Measurements from ENCODE around the gene REXO4. TPM values are rescaled to one million over a fixed set of nuclear protein-coding genes. Genes with fewer than 3 reads are reported as not detected.

The REXO4 gene, protein sequence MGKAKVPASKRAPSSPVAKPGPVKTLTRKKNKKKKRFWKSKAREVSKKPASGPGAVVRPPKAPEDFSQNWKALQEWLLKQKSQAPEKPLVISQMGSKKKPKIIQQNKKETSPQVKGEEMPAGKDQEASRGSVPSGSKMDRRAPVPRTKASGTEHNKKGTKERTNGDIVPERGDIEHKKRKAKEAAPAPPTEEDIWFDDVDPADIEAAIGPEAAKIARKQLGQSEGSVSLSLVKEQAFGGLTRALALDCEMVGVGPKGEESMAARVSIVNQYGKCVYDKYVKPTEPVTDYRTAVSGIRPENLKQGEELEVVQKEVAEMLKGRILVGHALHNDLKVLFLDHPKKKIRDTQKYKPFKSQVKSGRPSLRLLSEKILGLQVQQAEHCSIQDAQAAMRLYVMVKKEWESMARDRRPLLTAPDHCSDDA
- 29.0 TPM for polyA plus RNA-seq (2013, experiment 1 of 2)
- polyA plus RNA-seq (2013, experiment 2 of 2): 28.1 TPM

DNA sequence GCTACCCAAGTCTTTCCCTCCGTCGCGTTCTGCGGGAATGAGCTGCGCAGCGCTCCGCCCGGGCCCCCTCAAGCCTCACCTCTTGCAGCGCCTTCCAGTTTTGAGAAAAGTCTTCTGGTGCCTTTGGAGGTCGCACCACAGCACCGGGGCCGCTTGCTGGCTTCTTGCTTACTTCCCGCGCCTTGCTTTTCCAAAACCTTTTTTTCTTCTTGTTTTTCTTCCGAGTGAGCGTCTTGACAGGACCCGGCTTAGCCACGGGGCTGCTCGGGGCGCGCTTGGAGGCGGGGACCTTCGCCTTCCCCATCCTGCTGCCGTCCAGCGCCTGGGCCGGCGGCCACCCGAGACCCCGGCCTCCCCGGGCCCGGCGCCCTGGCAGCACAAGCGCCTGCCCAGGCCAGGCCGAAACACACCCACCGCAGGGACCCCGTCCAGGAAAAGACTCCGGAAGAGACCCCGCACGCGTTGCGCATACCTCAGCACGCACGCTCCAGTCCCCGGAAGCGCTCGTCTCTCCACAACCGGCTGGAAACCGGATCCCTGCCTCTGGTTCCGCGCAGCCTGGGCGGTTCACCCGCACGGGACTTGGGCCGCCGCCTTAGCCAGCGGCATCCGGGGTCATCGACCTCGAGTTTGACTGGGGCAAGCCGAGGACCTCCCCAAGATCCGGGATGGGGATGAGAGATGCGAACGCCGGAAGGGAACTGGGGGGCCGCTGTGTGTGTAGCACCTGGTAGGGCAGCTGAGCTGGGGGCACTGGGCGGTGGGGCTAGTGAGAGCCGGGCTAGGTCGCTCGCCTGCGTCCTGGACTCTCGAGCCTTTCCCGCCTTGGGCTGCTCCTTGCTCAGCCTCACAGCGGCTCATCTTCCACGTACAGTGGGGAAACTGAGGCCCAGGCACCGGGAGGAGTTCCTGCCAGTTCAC is at the start of gene REXO4:
Gene REXO4, minus strand, starts transcription at position 470 of the 921 bp plus-strand sequence. Its CDS starts 166 bp downstream, at position 304.
- Histone ChIP-seq H3K9me3 (replicated peaks in 1 of 2; ENCODE audit: control insufficient read depth in 2 of 2, insufficient read depth in 1 of 2, low read depth in 1 of 2, low read length in 2 of 2) (no peaks in the 10 kb centered on the region), H3K23ac (ENCODE audit: low read depth, low read length, poor library complexity) (peak within 1 kb of the TSS; percentile 76), H2BK120ac (ENCODE audit: low read depth, low read length) (no peak within 1 kb of the TSS), H3K4me2 (ENCODE audit: insufficient read depth, low read length, poor library complexity, severe bottlenecking) (peak within 1 kb of the TSS; percentile 89), H2BK15ac (ENCODE audit: low read length) (no peak within 1 kb of the TSS), H4K8ac (ENCODE audit: low read depth, low read length) (peak within 1 kb of the TSS; percentile 70), H4K91ac (ENCODE audit: low read depth, low read length, poor library complexity) (no peak within 1 kb of the TSS), H2BK5ac (ENCODE audit: low read length) (peak within 1 kb of the TSS; percentile 60), H3K18ac (ENCODE audit: low read length) (peak within 1 kb of the TSS; percentile 97), H3K27ac (replicated peaks; ENCODE audit: low read length) (peak within 1 kb of the TSS; percentile 98), H3K36me3 (replicated peaks in 1 of 2; ENCODE audit: control insufficient read depth in 2 of 2, insufficient read depth in 2 of 2, low read length in 2 of 2) (peaks cover 17 to 36% of the 10 kb centered on the region in 2 donors), H2BK12ac (ENCODE audit: low read length) (no peak within 1 kb of the TSS), H2AK5ac (ENCODE audit: low read depth, low read length) (peak within 1 kb of the TSS; percentile 26), H2AFZ (ENCODE audit: low read length) (peak within 1 kb of the TSS; percentile 94), H3K79me1 (ENCODE audit: low read depth, low read length) (peaks cover 4% of the 10 kb centered on the region), H3K4ac (ENCODE audit: low read length) (peak within 1 kb of the TSS; percentile 93), H3K4me3 (ENCODE audit: low read length in 2 of 2) (peak within 1 kb of the TSS; percentile 73 to 84), H3K9ac (ENCODE audit: low read depth, low read length, poor library complexity) (peak within 1 kb of the TSS; percentile 89), H3K14ac (ENCODE audit: low read length) (no peak within 1 kb of the TSS), H3K4me1 (ENCODE audit: control insufficient read depth in 2 of 2, insufficient read depth in 1 of 2, low read depth in 1 of 2, low read length in 2 of 2) (peaks cover 3 to 9% of the 10 kb centered on the region in 2 donors), H3K27me3 (ENCODE audit: control insufficient read depth in 3 of 3, insufficient read depth in 3 of 3, low read depth in 1 of 3, low read length in 3 of 3) (no peaks in the 10 kb centered on the region)
- no CpG with 5 or more reads among the region's 75 CpGs for WGBS, 2 donors (ENCODE audit: extremely low coverage in 2 of 2, insufficient read length in 2 of 2, insufficient replicate concordance in 1 of 2)
- DNase-seq (ENCODE audit: low spot score): peak; percentile 92

DNA sequence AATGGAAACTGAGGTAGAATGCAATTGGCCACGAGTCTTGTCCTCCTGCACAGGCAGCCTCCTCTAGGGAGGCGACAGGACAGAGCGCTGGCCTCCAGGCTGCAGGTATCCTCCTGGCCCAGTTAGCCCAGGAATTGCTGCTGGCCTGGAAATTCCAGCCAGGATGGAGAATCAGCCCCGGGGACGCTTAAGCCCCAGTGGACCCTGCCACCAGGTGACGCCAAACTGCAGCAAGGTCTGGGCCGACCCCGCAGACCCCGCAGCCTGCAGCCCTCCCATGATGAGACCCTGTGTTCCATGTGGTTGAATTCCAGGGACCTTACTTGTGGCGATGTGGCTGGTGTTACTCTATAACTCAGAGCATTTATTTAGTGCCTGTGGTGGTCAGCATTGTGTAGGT is 49.3 kb upstream of the REXO4 start:
- Histone ChIP-seq H3K36me3 (replicated peaks in 1 of 2; ENCODE audit: control insufficient read depth in 2 of 2, insufficient read depth in 2 of 2, low read length in 2 of 2) (peaks cover 11 to 53% of the 10 kb centered on the region in 2 donors), H4K91ac (ENCODE audit: low read depth, low read length, poor library complexity) (no peak overlapping the region), H3K27me3 (ENCODE audit: control insufficient read depth in 3 of 3, insufficient read depth in 3 of 3, low read depth in 1 of 3, low read length in 3 of 3) (no peaks in the 10 kb centered on the region), H2AFZ (ENCODE audit: low read length) (no peak overlapping the region), H3K14ac (ENCODE audit: low read length) (no peak overlapping the region), H3K4me1 (ENCODE audit: control insufficient read depth in 2 of 2, insufficient read depth in 1 of 2, low read depth in 1 of 2, low read length in 2 of 2) (peaks cover 0 to 7% of the 10 kb centered on the region in 2 donors), H3K9me3 (replicated peaks in 1 of 2; ENCODE audit: control insufficient read depth in 2 of 2, insufficient read depth in 1 of 2, low read depth in 1 of 2, low read length in 2 of 2) (no peaks in the 10 kb centered on the region), H3K79me1 (ENCODE audit: low read depth, low read length) (peaks cover 18% of the 10 kb centered on the region), H2BK15ac (ENCODE audit: low read length) (no peak overlapping the region), H4K8ac (ENCODE audit: low read depth, low read length) (no peak overlapping the region), H3K4me3 (ENCODE audit: low read length in 2 of 2) (no peak overlapping the region), H3K4me2 (ENCODE audit: insufficient read depth, low read length, poor library complexity, severe bottlenecking) (no peak overlapping the region), H3K18ac (ENCODE audit: low read length) (no peak overlapping the region), H3K9ac (ENCODE audit: low read depth, low read length, poor library complexity) (no peak overlapping the region), H3K23ac (ENCODE audit: low read depth, low read length, poor library complexity) (no peak overlapping the region), H3K27ac (replicated peaks; ENCODE audit: low read length) (no peak overlapping the region), H2BK120ac (ENCODE audit: low read depth, low read length) (no peak overlapping the region), H2AK5ac (ENCODE audit: low read depth, low read length) (no peak overlapping the region), H2BK12ac (ENCODE audit: low read length) (no peak overlapping the region), H2BK5ac (ENCODE audit: low read length) (no peak overlapping the region), H3K4ac (ENCODE audit: low read length) (no peak overlapping the region)
- DNase-seq (ENCODE audit: low spot score): no peak
- no CpG with 5 or more reads among the region's 10 CpGs for WGBS, 2 donors (ENCODE audit: extremely low coverage in 2 of 2, insufficient read length in 2 of 2, insufficient replicate concordance in 1 of 2)

DNA sequence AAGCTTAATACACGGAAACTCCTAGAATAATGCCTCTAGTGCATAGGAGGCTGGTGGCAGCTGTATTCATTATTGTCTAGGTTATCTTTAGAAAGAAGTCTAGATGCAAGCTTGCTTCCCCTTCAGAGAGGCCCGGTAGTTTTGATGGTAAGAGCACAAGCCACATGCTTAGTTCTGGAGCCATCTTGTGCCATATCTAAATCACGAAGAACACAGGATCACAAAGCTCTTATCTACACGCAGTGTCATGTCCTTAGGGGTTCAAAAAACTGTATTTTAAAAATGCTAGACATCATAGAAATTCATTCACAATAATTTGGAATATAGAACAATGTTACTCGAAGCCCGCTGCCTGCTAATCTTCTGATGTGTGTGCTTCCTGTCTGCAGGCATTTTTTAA is 48.2 kb upstream of the REXO4 start:
- no peak overlapping the region for H2BK15ac ChIP-seq (ENCODE audit: low read length)
- peaks cover 7 to 45% of the 10 kb centered on the region in 2 donors for H3K36me3 ChIP-seq (replicated peaks in 1 of 2; ENCODE audit: control insufficient read depth in 2 of 2, insufficient read depth in 2 of 2, low read length in 2 of 2)
- no peak overlapping the region for H3K18ac ChIP-seq (ENCODE audit: low read length)
- no peak overlapping the region for H2BK120ac ChIP-seq (ENCODE audit: low read depth, low read length)
- DNase-seq (ENCODE audit: low spot score): no peak
- H2AFZ ChIP-seq (ENCODE audit: low read length): no peak overlapping the region
- no peak overlapping the region for H3K9ac ChIP-seq (ENCODE audit: low read depth, low read length, poor library complexity)
- H2BK12ac ChIP-seq (ENCODE audit: low read length): no peak overlapping the region
- no peak overlapping the region for H4K8ac ChIP-seq (ENCODE audit: low read depth, low read length)
- no peaks in the 10 kb centered on the region for H3K27me3 ChIP-seq (ENCODE audit: control insufficient read depth in 3 of 3, insufficient read depth in 3 of 3, low read depth in 1 of 3, low read length in 3 of 3)
- no peak overlapping the region for H3K23ac ChIP-seq (ENCODE audit: low read depth, low read length, poor library complexity)
- no peak overlapping the region for H2AK5ac ChIP-seq (ENCODE audit: low read depth, low read length)
- no peak overlapping the region for H3K4me3 ChIP-seq (ENCODE audit: low read length in 2 of 2)
- no peak overlapping the region for H2BK5ac ChIP-seq (ENCODE audit: low read length)
- peaks cover 4 to 12% of the 10 kb centered on the region in 2 donors for H3K4me1 ChIP-seq (ENCODE audit: control insufficient read depth in 2 of 2, insufficient read depth in 1 of 2, low read depth in 1 of 2, low read length in 2 of 2)
- no peak overlapping the region for H3K4me2 ChIP-seq (ENCODE audit: insufficient read depth, low read length, poor library complexity, severe bottlenecking)
- no peak overlapping the region for H3K14ac ChIP-seq (ENCODE audit: low read length)
- H3K4ac ChIP-seq (ENCODE audit: low read length): no peak overlapping the region
- H3K27ac ChIP-seq (replicated peaks; ENCODE audit: low read length): no peak overlapping the region
- WGBS, 2 donors (ENCODE audit: extremely low coverage in 2 of 2, insufficient read length in 2 of 2, insufficient replicate concordance in 1 of 2): no CpG with 5 or more reads among the region's 6 CpGs
- H3K79me1 ChIP-seq (ENCODE audit: low read depth, low read length): peaks cover 25% of the 10 kb centered on the region
- H3K9me3 ChIP-seq (replicated peaks in 1 of 2; ENCODE audit: control insufficient read depth in 2 of 2, insufficient read depth in 1 of 2, low read depth in 1 of 2, low read length in 2 of 2): no peaks in the 10 kb centered on the region
- H4K91ac ChIP-seq (ENCODE audit: low read depth, low read length, poor library complexity): no peak overlapping the region
